Mesodermal cell (in vitro differentiated cells): ENCODE measurements around the gene RBM44.
"Not testable (repeated sequence)": the region's sequence is repeated elsewhere in the genome, so short reads cannot be mapped to it uniquely, and the experiment has no call there.

ENCODE experiments used
- H3K27ac ChIP-seq: 2 replicates; pipeline ENCODE4 v1.7.0; 2013; ENCODE audit warnings: mild to moderate bottlenecking, low read depth, low read length, moderate library complexity; ENCODE audit not compliant: severe bottlenecking
- H3K36me3 ChIP-seq: 2 replicates; pipeline ENCODE4 v1.7.1; 2013; ENCODE audit warnings: mild to moderate bottlenecking, low read length, moderate library complexity; ENCODE audit not compliant: control insufficient read depth, insufficient read depth
- H3K4me1 ChIP-seq: one replicate; pipeline ENCODE4 v1.7.1; 2013; ENCODE audit warnings: mild to moderate bottlenecking, low read length; ENCODE audit not compliant: insufficient read depth, control insufficient read depth, poor library complexity, severe bottlenecking
- H3K4me3 ChIP-seq: 2 replicates; pipeline ENCODE4 v1.7.0; 2013; ENCODE audit warnings: low read length, control low read depth, mild to moderate bottlenecking; ENCODE audit not compliant: insufficient read depth, poor library complexity, severe bottlenecking; ENCODE audit errors: extremely low read depth
- H3K9me3 ChIP-seq: 2 replicates; pipeline ENCODE4 v1.7.1; 2013; ENCODE audit warnings: mild to moderate bottlenecking, low read length, moderate library complexity; ENCODE audit not compliant: control insufficient read depth
- WGBS, 2 experiments: methylation state at CpG; one replicate each; pipeline ENCODE4 v1.1.5; 2013; ENCODE audit warnings: missing lambda C conversion rate in 2 of 2; ENCODE audit not compliant: insufficient coverage in 2 of 2; 5-methylcytosine and 5-hydroxymethylcytosine counted together

The RBM44 gene

GRCh38 chr2:237818066-237818473 is 19.5 kb downstream of the RBM44 start:
- no peak overlapping the region for H3K4me3 ChIP-seq
- H3K36me3 ChIP-seq = no peaks in the 10 kb centered on the region
- no peaks in the 10 kb centered on the region for H3K9me3 ChIP-seq
- no peaks in the 10 kb centered on the region for H3K4me1 ChIP-seq
- WGBS, 2 experiments = 60 to 88% methylated on average over 1 of the region's 5 CpGs
- H3K27ac ChIP-seq = no peak overlapping the region

GRCh38 chr2:237819231-237819630 is 20.7 kb downstream of the RBM44 start:
- WGBS, 2 experiments = no CpG with 5 or more reads among the region's 2 CpGs

GRCh38 chr2:237820421-237820820 is 21.8 kb downstream of the RBM44 start:
- Histone ChIP-seq H3K4me3 (no peak overlapping the region), H3K4me1 (no peaks in the 10 kb centered on the region), H3K27ac (no peak overlapping the region), H3K36me3 (no peaks in the 10 kb centered on the region), H3K9me3 (no peaks in the 10 kb centered on the region)
- WGBS, 2 experiments = 91 to 100% methylated on average over 1 of the region's 2 CpGs

More at GRCh38 chr2:237819231-237819630, 20.7 kb downstream of the RBM44 start:
- Histone ChIP-seq H3K4me3 (no peak overlapping the region), H3K36me3 (no peaks in the 10 kb centered on the region), H3K9me3 (no peaks in the 10 kb centered on the region), H3K4me1 (no peaks in the 10 kb centered on the region), H3K27ac (no peak overlapping the region)

- H3K4me1 ChIP-seq = no peaks in the 10 kb centered on the region
- H3K36me3 ChIP-seq = no peaks in the 10 kb centered on the region
- H3K4me3 ChIP-seq = no peak overlapping the region
- H3K27ac ChIP-seq = no peak overlapping the region
- H3K9me3 ChIP-seq = no peaks in the 10 kb centered on the region
- WGBS, 2 experiments = no CpG with 5 or more reads among the region's 2 CpGs
Observed at GRCh38 chr2:237823544-237823943, 25.0 kb downstream of the RBM44 start.

GRCh38 chr2:237824085-237824484 is 25.5 kb downstream of the RBM44 start:
- Histone ChIP-seq H3K36me3 (no peaks in the 10 kb centered on the region), H3K4me3 (no peak overlapping the region), H3K9me3 (no peaks in the 10 kb centered on the region), H3K27ac (no peak overlapping the region), H3K4me1 (no peaks in the 10 kb centered on the region)
- 84 to 92% methylated on average over 5 of the region's 6 CpGs for WGBS, 2 experiments

- WGBS, 2 experiments = no CpG with 5 or more reads among the region's 3 CpGs
- no peaks in the 10 kb centered on the region for H3K4me1 ChIP-seq
- H3K36me3 ChIP-seq = no peaks in the 10 kb centered on the region
- no peaks in the 10 kb centered on the region for H3K9me3 ChIP-seq
- H3K27ac ChIP-seq = no peak overlapping the region
- no peak overlapping the region for H3K4me3 ChIP-seq
Observed at GRCh38 chr2:237827421-237827987, 28.9 kb downstream of the RBM44 start.

- H3K9me3 ChIP-seq = no peaks in the 10 kb centered on the region
- H3K27ac ChIP-seq = no peak overlapping the region
- H3K4me1 ChIP-seq = no peaks in the 10 kb centered on the region
- WGBS, 2 experiments = no CpG with 5 or more reads among the region's 2 CpGs
- no peak overlapping the region for H3K4me3 ChIP-seq
- no peaks in the 10 kb centered on the region for H3K36me3 ChIP-seq
Observed at GRCh38 chr2:237830522-237830921, 31.9 kb downstream of the RBM44 start.

- H3K4me3 ChIP-seq = no peak overlapping the region
- H3K9me3 ChIP-seq = no peaks in the 10 kb centered on the region
- no peaks in the 10 kb centered on the region for H3K4me1 ChIP-seq
- H3K36me3 ChIP-seq = no peaks in the 10 kb centered on the region
- no CpG with 5 or more reads among the region's 1 CpG for WGBS, 2 experiments
- no peak overlapping the region for H3K27ac ChIP-seq
Observed at GRCh38 chr2:237833546-237833945, 35.0 kb downstream of the RBM44 start.

GRCh38 chr2:237835372-237835771 is 36.8 kb downstream of the RBM44 start:
- Histone ChIP-seq H3K9me3 (no peaks in the 10 kb centered on the region), H3K27ac (no peak overlapping the region), H3K4me3 (no peak overlapping the region), H3K36me3 (no peaks in the 10 kb centered on the region), H3K4me1 (no peaks in the 10 kb centered on the region)
- 87 to 97% methylated on average over 3 of the region's 3 CpGs for WGBS, 2 experiments

- no peaks in the 10 kb centered on the region for H3K4me1 ChIP-seq
- no peak overlapping the region for H3K4me3 ChIP-seq
- H3K36me3 ChIP-seq = no peaks in the 10 kb centered on the region
- no peak overlapping the region for H3K27ac ChIP-seq
- H3K9me3 ChIP-seq = no peaks in the 10 kb centered on the region
- WGBS, 2 experiments = 60 to 89% methylated on average over 1 to 3 of the region's 4 CpGs
Observed at GRCh38 chr2:237841051-237841450, 42.5 kb downstream of the RBM44 start.

GRCh38 chr2:237848940-237849339 is 50.4 kb downstream of the RBM44 start:
- H3K4me3 ChIP-seq, H3K9me3 ChIP-seq, H3K27ac ChIP-seq, H3K4me1 ChIP-seq, H3K36me3 ChIP-seq: not testable (repeated sequence)
- 97 to 98% methylated on average over 11 to 12 of the region's 12 CpGs for WGBS, 2 experiments
